Stimulated activated CD4-positive, alpha-beta T cell treated with anti-CD3 and anti-CD28 coated beads, TNF-alpha, amount 100 ng/mL, for 48 hours (primary cell): ENCODE data around the gene FNDC10.

Experiments
- DNase-seq, 3 donors: peaks; one replicate each; pipeline ENCODE4 v3.0.0-alpha.2; 2020; ENCODE audit warnings: low read depth in 3 of 3

Gene FNDC10

DNA sequence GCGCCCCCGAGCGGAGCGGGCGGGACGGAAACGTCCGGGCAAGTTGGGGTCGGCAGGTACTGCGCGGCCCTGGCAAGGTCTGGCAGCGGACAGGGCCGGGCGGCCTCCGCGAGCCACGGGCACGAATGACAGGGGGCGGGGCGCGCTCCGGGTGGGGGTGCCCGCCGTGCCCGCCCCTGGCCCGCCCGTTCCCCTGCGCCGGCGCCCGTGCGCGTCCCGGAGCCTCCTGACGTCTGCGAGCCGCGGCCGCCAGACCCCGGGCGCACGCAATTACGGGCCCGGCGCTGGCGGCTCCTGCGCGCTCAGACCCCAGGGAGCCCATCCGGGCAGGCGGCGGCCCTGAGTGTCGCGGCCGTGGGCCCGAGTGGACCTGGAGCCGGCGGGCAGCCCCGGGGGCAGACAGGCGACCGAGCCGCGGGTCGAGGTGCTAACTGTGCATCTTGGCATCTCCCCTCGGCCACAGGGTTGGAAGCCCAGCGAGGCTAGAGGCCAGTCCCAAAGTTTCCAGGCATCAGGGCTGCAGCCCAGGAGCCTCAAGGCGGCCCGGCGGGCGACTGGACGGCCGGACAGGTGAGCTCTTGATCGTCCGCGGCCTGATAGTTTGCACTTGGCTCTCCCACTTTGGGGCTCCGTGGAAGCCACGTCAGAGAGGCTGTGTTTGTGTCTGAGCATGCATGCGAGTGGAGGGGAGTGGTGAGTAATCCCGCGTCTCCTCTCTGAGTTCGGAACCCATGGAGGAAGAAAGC lies 16.3 kb upstream of the FNDC10 start:
- DNase-seq: no peak

DNA sequence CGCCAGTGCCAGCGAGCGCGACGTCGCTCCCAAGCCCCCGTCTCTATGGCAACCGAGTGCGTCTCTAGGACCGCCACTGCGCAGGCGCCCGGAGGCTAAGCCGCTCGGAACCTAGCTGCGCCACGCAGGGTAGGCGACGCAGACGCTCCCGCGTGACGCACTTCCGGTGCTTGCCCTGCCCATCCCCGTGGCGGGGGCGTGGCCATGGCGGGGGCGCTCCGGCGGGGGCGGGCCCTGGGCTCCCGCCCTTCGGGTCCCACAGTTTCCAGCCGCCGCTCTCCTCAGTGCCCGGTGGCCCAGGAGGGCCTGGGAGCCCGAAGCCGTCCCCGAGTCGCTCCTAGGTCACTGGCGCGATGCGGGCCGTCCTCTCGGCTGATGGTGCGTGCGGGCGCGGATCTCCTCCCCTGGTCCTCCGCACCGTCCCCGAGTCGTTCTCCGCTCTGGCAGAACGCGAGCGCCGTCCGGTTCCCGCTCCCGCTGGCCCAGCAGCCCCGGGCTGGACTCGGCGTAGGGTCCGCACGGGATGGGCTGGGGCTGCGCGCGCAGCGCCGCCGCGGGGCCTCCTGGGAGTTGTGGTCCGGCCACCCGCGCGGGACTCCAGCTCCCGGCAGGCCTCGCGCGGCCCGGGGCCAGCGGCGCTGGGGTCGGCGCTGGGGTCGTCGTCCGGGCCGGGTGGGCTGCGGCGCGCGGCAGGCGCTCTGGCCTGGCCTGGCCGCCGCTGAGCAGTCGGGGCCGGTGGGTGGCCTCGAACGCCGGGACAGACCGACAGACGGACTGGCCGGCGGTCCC lies 15.5 kb upstream of the FNDC10 start, which contains the start of gene MIB2:
TSS of gene MIB2 (plus strand) at position 245 of the 789 bp plus-strand sequence. CDS start 7,953 bp downstream, outside the sequence.
- peak; percentile 93 to 97 (median 95) for DNase-seq

DNA sequence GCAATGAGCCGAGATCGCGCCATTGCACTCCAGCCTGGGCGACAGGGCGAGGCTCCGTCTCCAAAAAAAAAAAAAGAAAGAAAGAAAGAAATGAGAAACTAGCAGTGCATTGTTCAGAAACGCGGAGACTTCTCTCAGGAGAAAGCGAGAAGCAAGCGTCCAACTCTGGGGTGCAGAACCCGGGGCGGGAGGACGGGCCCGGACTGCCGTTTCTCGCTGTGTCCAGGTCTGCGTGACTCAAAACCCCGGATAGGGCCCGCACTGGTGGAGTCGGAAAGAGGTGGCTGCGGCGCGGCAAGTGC lies 15.0 kb upstream of the FNDC10 start:
- no peak for DNase-seq

DNA sequence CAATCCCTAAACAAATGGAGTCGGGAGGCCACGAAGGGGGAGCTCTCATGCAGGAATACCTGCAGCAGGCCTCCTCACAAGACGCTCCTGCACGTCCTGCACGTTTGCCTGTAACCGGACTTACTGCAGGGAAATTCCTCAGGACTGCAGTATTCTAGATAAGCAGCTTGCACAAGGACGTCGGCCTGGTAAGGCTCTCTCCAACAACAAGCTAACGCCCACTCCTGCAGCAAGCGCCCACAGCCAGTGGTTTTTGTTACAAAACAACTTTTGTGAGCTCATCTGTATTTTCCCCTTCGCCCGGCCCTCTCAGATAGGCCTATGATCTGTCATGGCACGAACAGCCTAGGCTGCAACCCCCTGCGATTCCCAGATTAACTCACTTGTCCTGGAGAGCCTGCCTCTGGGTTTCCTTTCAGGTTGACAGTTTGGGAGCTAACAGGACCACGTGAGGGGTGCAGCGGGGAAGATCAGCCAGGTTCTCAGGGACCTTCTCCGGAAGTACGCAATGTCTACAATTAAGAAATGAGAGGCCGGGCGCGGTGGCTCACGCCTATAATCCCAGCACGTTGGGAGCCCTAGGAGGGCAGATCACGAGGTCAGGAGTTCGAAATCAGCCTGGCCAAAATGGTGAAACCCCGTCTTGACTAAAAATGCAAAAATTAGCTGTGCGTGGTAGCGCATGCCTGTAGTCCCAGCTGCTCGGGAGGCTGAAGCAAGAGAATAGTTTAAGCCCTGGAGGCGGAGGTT lies 14.4 kb upstream of the FNDC10 start:
- peak; percentile 24 to 48 (median 45) for DNase-seq

DNA sequence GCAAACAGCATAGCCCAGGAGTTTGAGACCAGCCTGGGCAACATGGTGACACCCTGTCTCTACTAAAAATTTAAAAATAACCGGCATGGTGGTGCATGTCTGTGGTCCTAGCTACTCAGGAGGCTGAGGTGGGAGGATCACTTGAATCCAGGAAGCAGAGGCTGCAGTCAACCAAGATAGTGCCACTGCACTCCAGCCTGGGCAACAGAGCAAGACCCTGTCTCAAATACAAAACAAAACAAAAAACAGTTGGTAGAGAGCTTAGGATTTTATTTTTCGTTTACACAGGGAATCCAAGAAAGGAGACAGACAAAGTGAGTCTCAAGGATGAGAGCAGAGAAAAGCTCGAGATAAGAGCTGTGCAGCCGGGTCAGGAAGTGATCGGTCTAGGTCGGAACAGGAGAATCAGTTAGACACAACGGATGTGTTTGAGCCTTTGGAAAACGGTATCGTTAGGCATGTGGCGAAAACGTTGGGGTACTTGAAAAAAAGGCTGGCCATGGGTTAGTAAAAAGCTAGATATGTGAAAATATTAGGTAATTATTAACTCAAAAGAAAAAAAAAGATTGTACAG lies 13.7 kb upstream of the FNDC10 start:
- DNase-seq: no peak

DNA sequence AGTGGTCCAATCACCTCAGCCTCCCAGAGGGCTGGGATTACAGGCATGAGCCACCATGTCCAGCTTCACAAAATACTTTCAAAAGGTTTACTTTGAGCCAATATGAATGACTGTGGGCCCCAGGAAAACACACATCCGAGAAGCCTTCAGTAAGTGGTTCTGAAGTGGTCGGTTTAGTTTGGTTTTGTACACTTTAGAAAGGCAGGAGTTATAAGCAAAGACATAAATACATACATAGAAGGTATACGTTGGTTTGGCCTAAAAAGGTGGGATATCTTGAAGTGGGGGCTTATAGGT lies 12.1 kb upstream of the FNDC10 start:
- DNase-seq: no peak

DNA sequence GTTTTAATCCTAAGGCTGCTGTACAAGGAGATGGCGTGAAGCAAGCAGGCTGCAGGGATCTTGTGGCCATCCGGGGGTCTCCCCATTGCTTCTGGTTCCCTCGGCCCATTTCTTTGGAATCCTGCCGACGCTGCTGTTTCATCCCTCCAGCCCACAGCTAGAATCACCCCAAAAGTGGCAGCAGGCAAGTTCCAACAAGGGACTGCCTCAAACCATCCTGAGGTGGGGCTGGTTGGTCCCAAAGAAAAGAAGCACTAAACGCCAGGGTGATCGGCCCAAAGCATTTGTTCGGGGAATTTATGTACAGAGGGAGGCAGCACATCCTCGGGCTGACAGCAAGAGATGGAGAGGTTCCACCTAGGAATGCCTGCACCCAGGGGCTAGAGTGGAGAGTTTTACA lies 10.9 kb upstream of the FNDC10 start:
- no peak for DNase-seq

DNA sequence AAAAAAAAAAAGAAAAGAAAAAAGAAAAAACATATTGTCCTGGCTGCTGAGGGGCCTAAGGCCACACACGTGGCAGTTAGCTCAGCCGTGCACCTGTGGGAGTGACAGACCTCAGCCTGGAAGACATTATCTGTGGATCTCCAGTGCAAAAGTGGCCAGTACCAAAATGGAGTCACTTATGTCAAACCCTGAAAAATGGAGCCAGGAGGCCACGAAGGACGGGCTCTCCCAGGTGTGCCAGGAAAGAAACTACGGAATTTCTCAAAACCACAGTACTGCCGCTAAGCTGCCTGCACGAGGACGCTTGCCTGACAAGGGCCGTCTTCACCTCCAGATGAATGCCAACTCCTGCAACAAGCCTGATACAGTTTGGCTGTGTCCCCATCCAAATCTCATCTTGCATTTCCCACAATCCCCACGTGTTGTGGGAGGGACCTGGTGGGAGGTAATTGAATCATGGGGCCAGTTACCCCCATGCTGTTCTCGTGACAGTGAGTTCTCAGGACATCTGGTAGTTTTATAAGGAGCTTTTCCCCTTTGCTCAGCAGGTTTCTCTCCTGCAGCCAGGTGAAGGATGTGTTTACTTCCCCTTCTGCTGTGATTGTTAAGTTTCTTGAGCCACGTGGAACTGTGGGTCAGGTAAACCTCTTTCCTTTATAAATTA lies 10.0 kb upstream of the FNDC10 start:
- DNase-seq: no peak

DNA sequence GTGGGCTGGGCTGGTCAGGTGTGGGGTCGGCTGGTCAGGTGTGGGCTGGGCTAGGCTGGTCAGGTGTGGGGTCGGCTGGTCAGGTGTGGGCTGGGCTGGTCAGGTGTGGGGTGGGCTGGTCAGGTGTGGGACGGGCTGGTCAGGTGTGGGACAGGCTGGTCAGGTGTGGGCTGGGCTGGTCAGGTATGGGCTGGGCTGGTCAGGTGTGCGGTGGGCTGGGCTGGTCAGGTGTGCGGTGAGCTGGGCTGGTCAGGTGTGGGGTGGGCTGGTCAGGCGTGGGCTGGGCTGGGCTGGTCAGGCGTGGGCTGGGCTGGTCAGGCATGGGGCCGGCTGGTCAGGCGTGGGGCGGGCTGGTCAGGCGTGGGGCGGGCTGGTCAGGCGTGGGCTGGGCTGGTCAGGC lies 6.3 kb upstream of the FNDC10 start:
- DNase-seq: no peak

DNA sequence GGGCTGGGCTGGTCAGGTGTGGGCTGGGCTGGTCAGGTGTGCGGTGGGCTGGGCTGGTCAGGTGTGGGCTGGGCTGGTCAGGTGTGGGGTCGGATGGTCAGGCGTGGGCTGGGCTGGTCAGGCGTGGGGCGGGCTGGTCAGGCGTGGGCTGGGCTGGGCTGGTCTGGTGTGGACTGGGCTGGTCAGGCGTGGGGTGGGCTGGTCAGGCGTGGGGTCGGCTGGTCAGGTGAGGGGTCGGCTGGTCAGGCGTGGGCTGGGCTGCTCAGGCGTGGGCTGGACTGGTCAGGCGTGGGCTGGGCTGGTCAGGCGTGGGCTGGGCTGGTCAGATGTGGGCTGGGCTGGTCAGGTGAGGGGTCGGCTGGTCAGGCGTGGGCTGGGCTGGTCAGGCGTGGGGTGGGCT lies 5.8 kb upstream of the FNDC10 start:
- DNase-seq: no peak

DNA sequence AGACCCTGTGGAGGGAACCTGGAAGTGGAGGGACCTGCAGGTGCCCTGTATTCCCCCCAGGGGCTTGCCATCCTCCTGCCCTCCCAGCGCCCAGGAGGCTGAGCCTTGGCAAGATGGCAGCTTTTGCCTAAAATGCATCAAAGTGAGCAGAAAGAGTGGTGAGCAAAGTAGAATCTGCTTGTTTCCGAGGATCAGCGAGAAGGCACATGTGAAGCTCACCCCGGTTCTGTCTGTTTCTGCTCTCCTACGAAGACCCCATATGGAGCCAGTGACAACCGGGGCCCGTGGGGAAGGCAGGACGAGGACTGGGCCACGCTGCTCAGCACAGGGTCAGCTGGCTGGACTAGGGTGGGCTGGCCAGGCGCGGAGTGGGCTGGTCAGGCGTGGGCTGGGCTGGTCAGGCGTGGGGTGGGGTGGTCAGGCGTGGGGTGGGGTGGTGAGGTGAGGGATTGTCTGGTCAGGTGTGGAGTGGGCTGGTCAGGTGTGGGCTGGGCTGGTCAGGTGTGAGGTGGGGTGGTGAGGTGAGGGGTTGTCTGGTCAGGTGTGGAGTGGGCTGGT lies 5.2 kb upstream of the FNDC10 start:
- DNase-seq: no peak

DNA sequence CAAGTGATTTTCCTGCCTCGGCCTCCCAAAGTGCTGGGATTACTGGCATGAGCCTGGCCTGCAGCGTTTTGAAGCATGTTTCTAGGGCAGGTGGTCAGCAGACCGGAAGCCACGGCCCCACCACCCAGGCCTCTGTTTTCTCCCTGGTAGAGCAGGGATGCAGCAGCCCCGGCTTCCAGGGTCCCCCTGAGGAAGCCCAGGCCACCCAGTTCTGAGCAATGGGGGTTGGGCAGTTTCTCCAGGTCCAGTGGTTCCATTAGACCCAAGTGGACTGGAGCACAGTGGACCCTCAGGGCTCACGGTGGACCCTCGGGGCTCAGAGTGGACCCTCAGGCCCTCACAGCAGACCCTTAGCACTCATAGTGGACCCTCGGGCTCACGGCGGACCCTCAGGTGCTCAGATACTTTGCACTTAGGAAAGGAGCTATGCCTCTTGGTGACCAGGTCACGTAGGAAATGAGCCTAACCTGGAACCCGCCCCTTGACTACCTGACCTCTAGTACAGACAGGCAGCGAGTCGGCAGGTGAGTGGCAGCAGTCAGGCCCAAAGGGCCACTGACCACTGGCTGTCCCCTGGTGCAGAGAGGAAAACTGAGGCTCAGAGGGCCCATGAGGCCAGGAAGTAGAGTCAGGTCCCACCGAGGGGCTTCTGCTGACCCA lies 4.6 kb upstream of the FNDC10 start:
- no peak for DNase-seq

DNA sequence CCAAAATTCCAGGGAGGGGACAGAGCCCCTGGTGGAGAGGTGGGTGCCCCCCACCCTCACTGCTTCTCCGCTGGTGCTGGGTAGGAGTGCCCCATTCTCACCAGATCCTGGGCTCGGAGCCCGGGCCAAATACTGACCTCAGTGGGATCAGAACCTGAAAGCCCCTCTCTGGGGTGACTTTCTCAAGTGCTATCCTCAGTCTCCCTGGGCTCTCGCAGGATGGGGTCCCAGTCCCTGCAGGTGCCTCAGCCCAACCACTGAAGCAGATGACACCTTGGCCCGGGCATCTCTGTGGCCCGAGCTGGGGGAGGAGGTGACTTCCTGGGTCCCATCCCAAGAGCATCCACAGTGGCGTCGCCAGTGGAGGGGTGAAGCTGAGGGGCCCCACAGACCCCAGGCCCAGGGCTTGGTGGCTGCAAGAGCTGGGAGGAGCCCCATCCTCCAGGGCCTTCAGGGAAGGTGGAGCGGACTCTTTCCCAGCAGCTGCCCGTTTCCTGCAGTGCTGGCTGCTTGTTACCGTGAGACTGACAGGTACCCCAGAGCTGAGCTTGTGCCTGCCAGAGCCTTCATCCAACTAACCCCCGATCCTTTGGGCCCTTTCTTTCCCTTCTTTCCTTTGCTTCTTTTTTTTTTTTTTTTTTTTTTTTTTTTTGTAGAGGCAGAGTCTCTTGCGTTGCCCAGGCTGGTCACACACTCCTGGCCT lies 3.9 kb upstream of the FNDC10 start:
- no peak for DNase-seq

DNA sequence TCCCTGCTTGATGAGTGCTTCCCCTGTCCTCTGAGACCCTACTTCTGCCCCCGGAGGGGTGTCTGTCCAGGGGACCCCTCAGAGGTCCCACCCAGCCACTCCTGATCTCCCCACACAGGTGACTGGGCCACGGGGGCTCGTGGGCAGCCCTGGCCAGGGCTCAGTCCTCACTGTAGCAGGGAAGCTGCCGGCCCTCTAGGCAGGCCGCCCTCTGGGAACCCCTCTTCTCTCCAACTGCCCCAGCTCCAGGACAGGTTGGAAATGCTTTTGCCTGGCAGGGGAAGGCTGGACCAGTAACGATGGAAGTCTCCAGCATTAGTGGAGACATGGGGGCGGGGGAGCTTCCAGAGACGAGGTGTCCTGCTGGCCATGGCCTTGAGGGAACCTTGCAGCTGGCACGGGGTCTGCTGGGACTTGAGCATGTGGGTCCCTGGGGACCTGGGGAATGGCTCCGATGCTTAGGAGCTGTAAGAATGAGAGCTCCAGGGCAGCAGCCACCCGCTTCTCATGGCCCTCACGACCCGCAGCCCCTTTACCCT lies 3.1 kb upstream of the FNDC10 start:
- no peak for DNase-seq

DNA sequence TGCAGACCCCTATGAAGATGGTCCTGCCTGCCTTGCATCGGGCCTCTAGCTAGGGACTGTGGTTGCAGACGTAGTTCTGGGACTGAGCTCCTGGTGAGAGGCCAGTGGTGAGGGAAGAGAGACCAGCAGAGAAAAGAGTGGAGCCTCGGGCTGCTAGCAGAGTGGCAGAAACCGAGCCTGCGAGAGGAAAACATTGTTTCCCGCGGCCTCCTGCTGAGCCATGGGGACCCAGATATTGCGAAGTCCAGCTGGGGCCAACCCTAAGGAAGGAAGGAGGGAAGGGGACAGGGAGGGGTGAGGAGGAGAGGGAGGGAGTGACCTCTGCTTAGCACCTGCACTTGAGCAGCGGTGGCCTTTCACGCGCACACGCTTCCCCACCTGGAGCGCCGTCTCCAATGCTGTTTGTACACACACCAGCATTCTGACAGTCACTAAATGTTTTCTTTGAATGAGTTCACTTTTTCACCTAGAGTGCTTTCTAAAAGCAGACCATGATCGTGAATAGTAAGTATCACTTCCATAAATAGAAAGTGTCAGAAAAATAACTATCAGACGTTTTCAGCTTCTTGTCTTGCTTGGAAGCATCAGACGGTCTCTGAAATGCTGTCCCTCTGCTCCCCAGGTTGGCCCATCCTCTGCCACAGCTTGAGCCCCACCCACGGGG lies 2.5 kb upstream of the FNDC10 start:
- DNase-seq: no peak

DNA sequence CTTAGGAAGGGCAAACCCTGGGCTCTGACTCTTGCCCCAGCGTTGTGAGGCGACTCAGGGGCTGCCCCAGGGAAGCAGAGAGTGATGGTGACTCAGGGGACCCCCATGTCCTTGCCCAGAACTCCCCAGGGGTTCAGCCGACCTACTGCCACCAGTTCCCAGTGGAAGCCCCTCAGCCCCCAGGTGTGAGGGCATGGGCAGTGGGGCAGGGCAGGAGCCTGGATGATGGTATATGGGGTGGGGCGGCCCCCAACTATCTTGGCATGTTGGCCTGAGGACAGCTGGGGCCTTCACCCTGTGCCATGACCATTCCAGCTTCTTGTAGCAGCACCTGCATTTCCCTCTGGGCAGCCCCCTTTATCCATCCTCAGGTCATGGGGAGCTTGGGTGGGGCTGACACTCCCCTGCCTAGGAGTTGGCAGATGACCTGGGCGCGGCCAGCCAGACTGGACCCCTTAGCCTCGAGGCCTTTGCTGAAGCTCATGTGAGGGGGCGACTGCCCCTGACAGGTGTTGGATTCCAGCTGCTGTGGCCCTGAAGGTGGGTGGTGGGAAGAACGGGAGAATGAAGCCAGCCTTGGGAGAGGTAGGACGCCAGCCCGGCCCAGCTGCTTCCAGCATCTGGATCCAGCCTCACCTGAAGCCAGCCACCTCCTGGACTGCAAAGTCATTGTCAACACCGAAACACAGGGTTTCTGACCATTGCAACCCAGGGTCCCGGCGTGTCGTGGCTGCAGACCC lies 1.8 kb upstream of the FNDC10 start:
- no peak for DNase-seq

DNA sequence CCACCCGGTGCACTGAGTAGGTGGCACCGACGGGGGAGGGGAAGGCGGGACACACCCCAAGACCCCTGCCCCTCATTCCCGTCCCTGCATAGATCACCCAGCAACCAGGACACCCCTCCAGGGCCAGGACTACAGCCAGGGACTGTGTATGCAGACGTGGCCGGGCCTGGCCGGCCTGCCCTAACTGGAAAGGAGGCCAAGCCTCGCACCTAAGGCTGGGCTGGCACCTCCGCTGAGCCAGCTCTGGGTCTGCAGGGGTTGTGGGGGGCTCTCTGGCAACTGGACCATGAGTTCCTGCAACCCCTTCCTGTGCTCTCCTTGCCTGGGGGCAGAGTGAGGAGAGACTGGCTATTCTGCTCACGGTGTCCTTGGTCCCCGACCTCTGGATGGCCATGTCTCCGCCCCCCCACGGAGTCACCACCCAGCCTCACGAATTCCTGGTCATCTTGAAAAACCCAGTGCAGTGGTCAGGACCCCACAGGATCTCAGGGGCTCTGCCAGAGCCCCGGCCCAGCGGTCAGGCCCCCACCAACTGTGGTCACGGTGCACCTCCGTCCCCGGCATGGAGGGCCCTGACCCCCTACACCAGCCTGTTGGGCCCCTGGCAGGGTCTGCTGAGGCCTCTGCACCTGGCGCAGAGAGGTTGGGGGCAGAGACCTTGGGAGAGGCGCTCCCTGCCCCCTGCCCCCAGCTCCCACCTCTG lies 1.1 kb upstream of the FNDC10 start:
- DNase-seq: no peak
